GM23248 (cell line): Measurements from ENCODE around the gene ZDHHC9.

Experiments
- EZH2 ChIP-seq: fragments of 200-600 bp; sonication (generic); IDR thresholded peaks from 2 replicates; pipeline ENCODE4 v1.6.1; 2018; ENCODE audit warnings: antibody characterized with exemption, mild to moderate bottlenecking; ENCODE audit not compliant: insufficient read depth, poor library complexity, severe bottlenecking
- EZH2phosphoT487 ChIP-seq: fragments of 200-600 bp; sonication (generic); IDR thresholded peaks from 2 replicates; pipeline ENCODE4 v1.6.1; 2018; ENCODE audit warnings: antibody characterized with exemption, moderate library complexity, mild to moderate bottlenecking, low read depth; ENCODE audit not compliant: insufficient read depth

DNA sequence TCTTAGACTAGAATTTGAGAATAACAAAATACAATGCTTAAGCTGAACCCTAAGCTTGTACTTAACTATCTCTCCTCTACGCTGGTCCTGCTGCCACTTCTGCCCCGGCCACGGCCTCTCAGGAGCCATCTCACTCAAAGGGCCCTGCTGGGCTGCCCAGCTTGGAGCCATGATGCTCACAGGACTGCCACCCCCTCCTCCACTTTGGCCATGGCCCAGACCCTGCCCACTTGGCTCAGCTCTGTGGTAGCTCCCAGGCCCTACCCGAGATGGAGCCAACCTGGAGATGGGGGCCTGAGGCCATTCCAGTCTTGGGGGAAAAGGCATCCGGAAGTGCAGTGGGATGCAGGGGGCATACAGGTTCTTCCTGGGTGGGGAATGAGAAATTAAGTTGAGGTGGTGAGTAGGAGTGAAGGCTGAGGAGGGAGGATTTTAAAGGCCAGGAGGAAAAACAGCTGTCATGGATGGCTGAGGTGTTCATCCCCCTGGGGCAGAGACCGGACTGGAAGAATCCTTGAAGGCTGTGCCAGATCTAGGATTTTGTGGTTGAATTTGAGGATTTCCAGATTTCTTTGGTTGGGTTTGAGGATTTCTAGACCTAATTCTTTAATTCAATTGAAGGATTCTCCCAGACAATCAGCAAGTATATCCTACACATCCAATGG lies 63.1 kb downstream of the ZDHHC9 start:
- TF ChIP-seq EZH2 (no peak), EZH2phosphoT487 (no peak)
